ENCODE data around the gene LAMA3. TPM values are rescaled to one million over a fixed set of nuclear protein-coding genes. Genes with fewer than 3 reads are reported as not detected.

LAMA3 gene
- total RNA-seq, 4 donors from 2014 or later, result 46.3 to 80.6 (median 67.1) TPM

- Histone ChIP-seq H3K36me3 (no peaks in the 10 kb centered on the region), H3K4me1 (peaks cover 0 to 11% (median 4%) of the 10 kb centered on the region in 4 donors), H3K27me3 (no peaks in the 10 kb centered on the region), H3K4me3 (no peak overlapping the region), H3K9me3 (no peaks in the 10 kb centered on the region), H3K27ac (no peak overlapping the region)
- no peak for TF ChIP-seq EP300 (IDR thresholded peaks at IDR 0.05)
- TF ChIP-seq, protein P1, sequence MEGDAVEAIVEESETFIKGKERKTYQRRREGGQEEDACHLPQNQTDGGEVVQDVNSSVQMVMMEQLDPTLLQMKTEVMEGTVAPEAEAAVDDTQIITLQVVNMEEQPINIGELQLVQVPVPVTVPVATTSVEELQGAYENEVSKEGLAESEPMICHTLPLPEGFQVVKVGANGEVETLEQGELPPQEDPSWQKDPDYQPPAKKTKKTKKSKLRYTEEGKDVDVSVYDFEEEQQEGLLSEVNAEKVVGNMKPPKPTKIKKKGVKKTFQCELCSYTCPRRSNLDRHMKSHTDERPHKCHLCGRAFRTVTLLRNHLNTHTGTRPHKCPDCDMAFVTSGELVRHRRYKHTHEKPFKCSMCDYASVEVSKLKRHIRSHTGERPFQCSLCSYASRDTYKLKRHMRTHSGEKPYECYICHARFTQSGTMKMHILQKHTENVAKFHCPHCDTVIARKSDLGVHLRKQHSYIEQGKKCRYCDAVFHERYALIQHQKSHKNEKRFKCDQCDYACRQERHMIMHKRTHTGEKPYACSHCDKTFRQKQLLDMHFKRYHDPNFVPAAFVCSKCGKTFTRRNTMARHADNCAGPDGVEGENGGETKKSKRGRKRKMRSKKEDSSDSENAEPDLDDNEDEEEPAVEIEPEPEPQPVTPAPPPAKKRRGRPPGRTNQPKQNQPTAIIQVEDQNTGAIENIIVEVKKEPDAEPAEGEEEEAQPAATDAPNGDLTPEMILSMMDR (IDR thresholded peaks at IDR 0.05), result no peak
- no peak for TF ChIP-seq POLR2A (IDR thresholded peaks at IDR 0.05)
- 44 to 46% methylated on average over 4 of the region's 4 CpGs for WGBS, 2 donors
- DNase-seq (ENCODE audit: low spot score in 2 of 2), result no peak
Observed at GRCh38 chr18:23998820-23999219, 309.6 kb downstream of the LAMA3 start.

GRCh38 chr18:24000613-24001490, 311.6 kb downstream of the LAMA3 start:
- no peaks in the 10 kb centered on the region for H3K27me3 ChIP-seq
- no peak overlapping the region for H3K27ac ChIP-seq

DNA sequence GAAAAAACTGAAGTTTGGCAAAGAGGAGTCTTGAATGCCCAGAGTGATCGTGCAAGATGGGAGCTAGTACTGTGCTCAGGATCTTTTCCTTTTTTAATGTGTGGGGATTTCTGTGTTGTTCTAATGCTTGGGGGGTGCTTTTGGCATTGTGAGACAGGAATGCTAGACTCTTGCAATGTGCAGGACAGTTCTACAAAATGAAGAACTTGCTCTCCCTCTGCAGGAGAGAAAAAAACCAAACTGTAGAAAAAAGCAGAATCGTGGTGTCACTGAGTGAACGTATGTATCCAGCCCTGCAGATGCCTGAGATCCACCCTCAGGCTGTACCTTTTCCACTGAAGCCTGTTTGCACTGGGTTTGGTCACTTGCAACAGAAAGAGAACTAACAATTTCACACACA, 313.2 kb downstream of the LAMA3 start:
- Histone ChIP-seq H3K27ac (no peak overlapping the region), H3K9me3 (no peaks in the 10 kb centered on the region), H3K36me3 (no peaks in the 10 kb centered on the region), H3K4me1 (no peaks in the 10 kb centered on the region), H3K4me3 (no peak overlapping the region), H3K27me3 (no peaks in the 10 kb centered on the region)
- 73 to 75% methylated on average over 3 of the region's 3 CpGs for WGBS, 2 donors
- TF ChIP-seq, protein P1 (IDR thresholded peaks at IDR 0.05), result no peak
- TF ChIP-seq EP300 (IDR thresholded peaks at IDR 0.05) (no peak), POLR2A (IDR thresholded peaks at IDR 0.05) (no peak)
- no peak for DNase-seq (ENCODE audit: low spot score in 2 of 2)

More at GRCh38 chr18:24000613-24001490, 311.6 kb downstream of the LAMA3 start:
- 90 to 93% methylated on average over 8 of the region's 8 CpGs for WGBS, 2 donors
- Histone ChIP-seq H3K36me3 (no peaks in the 10 kb centered on the region), H3K4me3 (no peak overlapping the region), H3K9me3 (no peaks in the 10 kb centered on the region), H3K4me1 (no peaks in the 10 kb centered on the region)
- TF ChIP-seq EP300 (IDR thresholded peaks at IDR 0.05) (no peak), POLR2A (IDR thresholded peaks at IDR 0.05) (no peak)
- TF ChIP-seq, protein P1 (IDR thresholded peaks at IDR 0.05), result no peak
- no peak for DNase-seq (ENCODE audit: low spot score in 2 of 2)

- 84 to 87% methylated on average over 3 of the region's 3 CpGs for WGBS, 2 donors
- no peaks in the 10 kb centered on the region for H3K9me3 ChIP-seq
- TF ChIP-seq POLR2A (IDR thresholded peaks at IDR 0.05) (no peak), EP300 (IDR thresholded peaks at IDR 0.05) (no peak)
- TF ChIP-seq, protein P1 (IDR thresholded peaks at IDR 0.05), result no peak
- H3K36me3 ChIP-seq, result no peaks in the 10 kb centered on the region
- DNase-seq (ENCODE audit: low spot score in 2 of 2), result no peak
- H3K27me3 ChIP-seq, result no peaks in the 10 kb centered on the region
- no peak overlapping the region for H3K4me3 ChIP-seq
- no peaks in the 10 kb centered on the region for H3K4me1 ChIP-seq
- H3K27ac ChIP-seq, result no peak overlapping the region
Observed at GRCh38 chr18:24003288-24003687, 314.0 kb downstream of the LAMA3 start.

- WGBS, 2 donors, result 83 to 87% methylated on average over 2 of the region's 2 CpGs
- H3K9me3 ChIP-seq, result no peaks in the 10 kb centered on the region
- no peaks in the 10 kb centered on the region for H3K4me1 ChIP-seq
- H3K36me3 ChIP-seq, result no peaks in the 10 kb centered on the region
- no peak for TF ChIP-seq EP300 (IDR thresholded peaks at IDR 0.05)
- TF ChIP-seq POLR2A (IDR thresholded peaks at IDR 0.05), result no peak
- TF ChIP-seq, protein P1 (IDR thresholded peaks at IDR 0.05), result no peak
- no peak overlapping the region for H3K27ac ChIP-seq
- no peak overlapping the region for H3K4me3 ChIP-seq
- DNase-seq (ENCODE audit: low spot score in 2 of 2), result no peak
- H3K27me3 ChIP-seq, result no peaks in the 10 kb centered on the region
Observed at GRCh38 chr18:24003903-24004640, 314.8 kb downstream of the LAMA3 start.

Measured in tibial nerve (tissue), 4 donors.